Liver (tissue), 3 donors: Measurements from ENCODE around the gene LRRC8A.

ENCODE experiments used
- EGR1 ChIP-seq, 2 donors: IDR thresholded peaks; 2 replicates each; pipeline ENCODE4 v1.6.1; 2016 to 2018; ENCODE audit warnings: antibody characterized with exemption in 2 of 2, low read depth in 2 of 2
- GABPA ChIP-seq, 2 donors: IDR thresholded peaks in 1 of 2; conservative IDR thresholded peaks in 1 of 2; 2 replicates each; pipeline ENCODE4 v1.6.1; 2016; ENCODE audit warnings: antibody characterized with exemption in 2 of 2, mild to moderate bottlenecking in 1 of 2, moderate library complexity in 1 of 2
- RAD21 ChIP-seq, 2 donors: IDR thresholded peaks; 2 replicates each; pipeline ENCODE4 v1.6.1; 2016; ENCODE audit warnings: antibody characterized with exemption in 2 of 2, mild to moderate bottlenecking in 2 of 2
- TF ChIP-seq, protein P1 (sequence below): fragments of 150-350 bp; IDR thresholded peaks from 2 replicates; pipeline ENCODE4 v1.5.1; 2017; ENCODE audit warnings: improper control_type of control experiment, low read depth, low read length; ENCODE audit not compliant: missing input control
- TF ChIP-seq, protein P2 (sequence below): IDR thresholded peaks from 2 replicates; pipeline ENCODE4 v1.6.1; 2016; ENCODE audit warnings: antibody characterized with exemption, mild to moderate bottlenecking
- donor health status: healthy.
- donor health status: healthy.

DNA sequence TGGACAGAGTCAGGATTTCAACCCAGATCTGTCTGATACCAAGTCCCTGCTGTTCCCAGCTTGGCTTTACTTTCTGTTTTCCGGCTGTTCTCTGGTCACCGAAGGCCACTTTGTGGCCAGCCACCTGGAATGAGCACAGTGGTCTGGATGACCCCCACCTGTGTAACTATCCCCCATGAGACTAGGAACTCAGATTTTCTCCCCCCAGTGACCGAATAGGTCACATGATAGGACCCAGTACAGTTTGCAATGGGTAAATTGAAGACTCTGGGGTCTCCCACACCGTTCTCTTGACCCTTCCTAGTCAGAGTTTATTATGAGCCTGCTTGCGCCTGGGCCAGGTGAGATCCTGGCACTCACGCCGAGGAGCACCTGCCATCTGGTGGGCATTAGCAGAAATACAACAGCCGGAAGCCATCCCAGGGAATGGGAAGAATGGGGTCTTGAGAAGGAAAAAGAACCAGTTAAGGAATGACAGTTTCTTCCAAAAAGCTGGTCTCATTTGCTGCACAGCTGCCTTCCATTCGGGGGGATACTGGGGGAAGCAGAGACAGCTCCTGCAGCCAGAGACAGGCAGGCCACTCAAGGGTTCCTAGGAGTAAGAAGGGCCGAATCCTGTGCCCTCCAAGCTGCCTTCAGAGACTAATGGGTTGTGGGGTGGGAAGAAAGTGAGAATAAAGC lies 45.9 kb downstream of the LRRC8A start:
- TF ChIP-seq, protein P1, sequence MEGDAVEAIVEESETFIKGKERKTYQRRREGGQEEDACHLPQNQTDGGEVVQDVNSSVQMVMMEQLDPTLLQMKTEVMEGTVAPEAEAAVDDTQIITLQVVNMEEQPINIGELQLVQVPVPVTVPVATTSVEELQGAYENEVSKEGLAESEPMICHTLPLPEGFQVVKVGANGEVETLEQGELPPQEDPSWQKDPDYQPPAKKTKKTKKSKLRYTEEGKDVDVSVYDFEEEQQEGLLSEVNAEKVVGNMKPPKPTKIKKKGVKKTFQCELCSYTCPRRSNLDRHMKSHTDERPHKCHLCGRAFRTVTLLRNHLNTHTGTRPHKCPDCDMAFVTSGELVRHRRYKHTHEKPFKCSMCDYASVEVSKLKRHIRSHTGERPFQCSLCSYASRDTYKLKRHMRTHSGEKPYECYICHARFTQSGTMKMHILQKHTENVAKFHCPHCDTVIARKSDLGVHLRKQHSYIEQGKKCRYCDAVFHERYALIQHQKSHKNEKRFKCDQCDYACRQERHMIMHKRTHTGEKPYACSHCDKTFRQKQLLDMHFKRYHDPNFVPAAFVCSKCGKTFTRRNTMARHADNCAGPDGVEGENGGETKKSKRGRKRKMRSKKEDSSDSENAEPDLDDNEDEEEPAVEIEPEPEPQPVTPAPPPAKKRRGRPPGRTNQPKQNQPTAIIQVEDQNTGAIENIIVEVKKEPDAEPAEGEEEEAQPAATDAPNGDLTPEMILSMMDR: peak; percentile 85
- TF ChIP-seq EGR1 (IDR thresholded peaks at IDR 0.05; ENCODE audit: low read depth in 2 of 2) (no peak), GABPA (IDR thresholded peaks at IDR 0.05 in 1 of 2, conservative IDR thresholded peaks at IDR 0.05 in 1 of 2) (no peak), RAD21 (IDR thresholded peaks at IDR 0.05) (peak; percentile 97)
- TF ChIP-seq, protein P2, sequence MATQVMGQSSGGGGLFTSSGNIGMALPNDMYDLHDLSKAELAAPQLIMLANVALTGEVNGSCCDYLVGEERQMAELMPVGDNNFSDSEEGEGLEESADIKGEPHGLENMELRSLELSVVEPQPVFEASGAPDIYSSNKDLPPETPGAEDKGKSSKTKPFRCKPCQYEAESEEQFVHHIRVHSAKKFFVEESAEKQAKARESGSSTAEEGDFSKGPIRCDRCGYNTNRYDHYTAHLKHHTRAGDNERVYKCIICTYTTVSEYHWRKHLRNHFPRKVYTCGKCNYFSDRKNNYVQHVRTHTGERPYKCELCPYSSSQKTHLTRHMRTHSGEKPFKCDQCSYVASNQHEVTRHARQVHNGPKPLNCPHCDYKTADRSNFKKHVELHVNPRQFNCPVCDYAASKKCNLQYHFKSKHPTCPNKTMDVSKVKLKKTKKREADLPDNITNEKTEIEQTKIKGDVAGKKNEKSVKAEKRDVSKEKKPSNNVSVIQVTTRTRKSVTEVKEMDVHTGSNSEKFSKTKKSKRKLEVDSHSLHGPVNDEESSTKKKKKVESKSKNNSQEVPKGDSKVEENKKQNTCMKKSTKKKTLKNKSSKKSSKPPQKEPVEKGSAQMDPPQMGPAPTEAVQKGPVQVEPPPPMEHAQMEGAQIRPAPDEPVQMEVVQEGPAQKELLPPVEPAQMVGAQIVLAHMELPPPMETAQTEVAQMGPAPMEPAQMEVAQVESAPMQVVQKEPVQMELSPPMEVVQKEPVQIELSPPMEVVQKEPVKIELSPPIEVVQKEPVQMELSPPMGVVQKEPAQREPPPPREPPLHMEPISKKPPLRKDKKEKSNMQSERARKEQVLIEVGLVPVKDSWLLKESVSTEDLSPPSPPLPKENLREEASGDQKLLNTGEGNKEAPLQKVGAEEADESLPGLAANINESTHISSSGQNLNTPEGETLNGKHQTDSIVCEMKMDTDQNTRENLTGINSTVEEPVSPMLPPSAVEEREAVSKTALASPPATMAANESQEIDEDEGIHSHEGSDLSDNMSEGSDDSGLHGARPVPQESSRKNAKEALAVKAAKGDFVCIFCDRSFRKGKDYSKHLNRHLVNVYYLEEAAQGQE: no peak
